ENCODE measurements around the gene FCGR2B.
"Not testable (repeated sequence)": the region's sequence is repeated elsewhere in the genome, so short reads cannot be mapped to it uniquely, and the experiment has no call there.

GRCh38 chr1:161698302-161698701 lies 35.4 kb downstream of the FCGR2B start:
- not testable (repeated sequence) for TF ChIP-seq YY1 (tag by site-specific recombination; IDR thresholded peaks at IDR 0.05); ZNF596 (tag by site-specific recombination; IDR thresholded peaks at IDR 0.05); ZBTB21 (tag by site-specific recombination; IDR thresholded peaks at IDR 0.05); CTCF (tag by site-specific recombination; IDR thresholded peaks at IDR 0.05); MYNN (tag by site-specific recombination; IDR thresholded peaks at IDR 0.05; ENCODE audit: borderline replicate concordance); ZNF169 (tag by site-specific recombination; IDR thresholded peaks at IDR 0.05)
- TF ChIP-seq, protein P1, sequence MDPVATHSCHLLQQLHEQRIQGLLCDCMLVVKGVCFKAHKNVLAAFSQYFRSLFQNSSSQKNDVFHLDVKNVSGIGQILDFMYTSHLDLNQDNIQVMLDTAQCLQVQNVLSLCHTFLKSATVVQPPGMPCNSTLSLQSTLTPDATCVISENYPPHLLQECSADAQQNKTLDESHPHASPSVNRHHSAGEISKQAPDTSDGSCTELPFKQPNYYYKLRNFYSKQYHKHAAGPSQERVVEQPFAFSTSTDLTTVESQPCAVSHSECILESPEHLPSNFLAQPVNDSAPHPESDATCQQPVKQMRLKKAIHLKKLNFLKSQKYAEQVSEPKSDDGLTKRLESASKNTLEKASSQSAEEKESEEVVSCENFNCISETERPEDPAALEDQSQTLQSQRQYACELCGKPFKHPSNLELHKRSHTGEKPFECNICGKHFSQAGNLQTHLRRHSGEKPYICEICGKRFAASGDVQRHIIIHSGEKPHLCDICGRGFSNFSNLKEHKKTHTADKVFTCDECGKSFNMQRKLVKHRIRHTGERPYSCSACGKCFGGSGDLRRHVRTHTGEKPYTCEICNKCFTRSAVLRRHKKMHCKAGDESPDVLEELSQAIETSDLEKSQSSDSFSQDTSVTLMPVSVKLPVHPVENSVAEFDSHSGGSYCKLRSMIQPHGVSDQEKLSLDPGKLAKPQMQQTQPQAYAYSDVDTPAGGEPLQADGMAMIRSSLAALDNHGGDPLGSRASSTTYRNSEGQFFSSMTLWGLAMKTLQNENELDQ (tag by site-specific recombination; IDR thresholded peaks at IDR 0.05; ENCODE audit: low read depth) = not testable (repeated sequence)

Measured in HEK293 (cell line).